LoVo (cell line): Measurements from ENCODE around the gene NEK7.

Experiments
- DNase-seq: peaks from one replicate; pipeline ENCODE4 v3.0.0-alpha.2; 2016; ENCODE audit warnings: low spot score

The NEK7 gene

GRCh38 chr1:198255784-198256183 is 99.0 kb downstream of the NEK7 start:
- no peak for DNase-seq

- no peak for DNase-seq
These were observed 101.7 kb downstream of the NEK7 start for GRCh38 chr1:198258491-198258890.

- no peak for DNase-seq
These were observed 102.7 kb downstream of the NEK7 start for GRCh38 chr1:198259333-198260074.

- no peak for DNase-seq
These were observed 105.1 kb downstream of the NEK7 start for GRCh38 chr1:198261886-198262285.

- no peak for DNase-seq
These were observed 106.4 kb downstream of the NEK7 start for GRCh38 chr1:198263186-198263585.

- no peak for DNase-seq
These were observed 107.5 kb downstream of the NEK7 start for GRCh38 chr1:198264282-198264681.

GRCh38 chr1:198265073-198265661 is 108.4 kb downstream of the NEK7 start:
- DNase-seq = no peak

- DNase-seq = no peak
These were observed 110.3 kb downstream of the NEK7 start for GRCh38 chr1:198267056-198267455.

- DNase-seq = no peak
These were observed 111.1 kb downstream of the NEK7 start for GRCh38 chr1:198267921-198268320.

- no peak for DNase-seq
These were observed 112.2 kb downstream of the NEK7 start for GRCh38 chr1:198268784-198269645.

- DNase-seq = no peak
These were observed 112.8 kb downstream of the NEK7 start for GRCh38 chr1:198269646-198269940.

- no peak for DNase-seq
These were observed 113.6 kb downstream of the NEK7 start for GRCh38 chr1:198270273-198270828.

GRCh38 chr1:198271467-198271866 is 114.7 kb downstream of the NEK7 start:
- DNase-seq = no peak

- DNase-seq = no peak
These were observed 115.7 kb downstream of the NEK7 start for GRCh38 chr1:198272492-198272891.

GRCh38 chr1:198273748-198274295 is 117.0 kb downstream of the NEK7 start:
- DNase-seq = no peak

- no peak for DNase-seq
These were observed 118.8 kb downstream of the NEK7 start for GRCh38 chr1:198275597-198275996.

- DNase-seq = no peak
These were observed 119.4 kb downstream of the NEK7 start for GRCh38 chr1:198276241-198276640.

- no peak for DNase-seq
These were observed 122.1 kb downstream of the NEK7 start for GRCh38 chr1:198278943-198279342.

- no peak for DNase-seq
These were observed 123.3 kb downstream of the NEK7 start for GRCh38 chr1:198280080-198280479.

GRCh38 chr1:198281911-198282310 is 125.1 kb downstream of the NEK7 start:
- no peak for DNase-seq

- DNase-seq = no peak
These were observed 126.4 kb downstream of the NEK7 start for GRCh38 chr1:198283222-198283621.

- DNase-seq = no peak
These were observed 131.1 kb downstream of the NEK7 start for GRCh38 chr1:198287916-198288315.
